Stimulated activated effector memory CD8-positive, alpha-beta T cell treated with anti-CD3 and anti-CD28 coated beads, Interleukin-12 subunit alpha, Interleukin-12 subunit beta, amount 100 ng/mL, for 72 hours (primary cell): ENCODE measurements around the gene RAP1GAP2.
A peak's percentile ranks its signal among the peaks of the same experiment; 100 is the strongest.

Experiments used
- ATAC-seq: fragments of 150-1000 bp; cut with Tn5 transposase; 2 replicates; pipeline ENCODE4 v1.10.0; 2021
- DNase-seq, 2 donors: peaks; one replicate each; pipeline ENCODE4 v3.0.0; 2021 to 2022; ENCODE audit warnings: low spot score in 2 of 2
- H3K27ac Mint-ChIP-seq: one replicate; pipeline ENCODE4 v1.8.0; 2022; ENCODE audit warnings: mild to moderate bottlenecking, mixed read lengths
- H3K36me3 Mint-ChIP-seq: one replicate; pipeline ENCODE4 v1.8.0; 2022; ENCODE audit warnings: mild to moderate bottlenecking, mixed read lengths
- H3K4me1 Mint-ChIP-seq: one replicate; pipeline ENCODE4 v1.8.0; 2022; ENCODE audit warnings: mixed read lengths
- H3K4me3 Mint-ChIP-seq: one replicate; pipeline ENCODE4 v1.8.0; 2022; ENCODE audit warnings: mild to moderate bottlenecking, mixed read lengths
- H3K9me3 Mint-ChIP-seq: one replicate; pipeline ENCODE4 v1.8.0; 2022; ENCODE audit warnings: mixed read lengths

The RAP1GAP2 gene

GRCh38 chr17:2893422-2893914 is 97.2 kb downstream of the RAP1GAP2 start:
- Mint-ChIP-seq H3K27ac (no peak overlapping the region), H3K9me3 (no peaks in the 10 kb centered on the region), H3K4me1 (peaks cover 45% of the 10 kb centered on the region), H3K4me3 (no peak overlapping the region), H3K36me3 (peaks cover 7% of the 10 kb centered on the region)
- DNase-seq (no peak), ATAC-seq (no peak)

GRCh38 chr17:2894782-2895181 is 98.5 kb downstream of the RAP1GAP2 start:
- H3K27ac Mint-ChIP-seq: peak overlapping the region; percentile 63
- no peak for DNase-seq
- peaks cover 7% of the 10 kb centered on the region for H3K36me3 Mint-ChIP-seq
- no peaks in the 10 kb centered on the region for H3K9me3 Mint-ChIP-seq
- peaks cover 43% of the 10 kb centered on the region for H3K4me1 Mint-ChIP-seq
- ATAC-seq: no peak
- H3K4me3 Mint-ChIP-seq: no peak overlapping the region

- H3K27ac Mint-ChIP-seq: no peak overlapping the region
- peaks cover 7% of the 10 kb centered on the region for H3K36me3 Mint-ChIP-seq
- DNase-seq: no peak
- H3K4me1 Mint-ChIP-seq: peaks cover 42% of the 10 kb centered on the region
- no peak overlapping the region for H3K4me3 Mint-ChIP-seq
- ATAC-seq: no peak
- H3K9me3 Mint-ChIP-seq: no peaks in the 10 kb centered on the region
Measured at GRCh38 chr17:2897605-2898004, 101.4 kb downstream of the RAP1GAP2 start.

GRCh38 chr17:2898255-2898926 is 102.2 kb downstream of the RAP1GAP2 start:
- Mint-ChIP-seq H3K36me3 (peaks cover 6% of the 10 kb centered on the region), H3K4me3 (no peak overlapping the region), H3K9me3 (no peaks in the 10 kb centered on the region), H3K27ac (peak overlapping the region; percentile 60), H3K4me1 (peaks cover 44% of the 10 kb centered on the region)
- DNase-seq (no peak), ATAC-seq (no peak)

- H3K9me3 Mint-ChIP-seq: no peaks in the 10 kb centered on the region
- no peak for ATAC-seq
- no peak overlapping the region for H3K4me3 Mint-ChIP-seq
- DNase-seq: no peak
- peaks cover 52% of the 10 kb centered on the region for H3K4me1 Mint-ChIP-seq
- H3K36me3 Mint-ChIP-seq: no peaks in the 10 kb centered on the region
- H3K27ac Mint-ChIP-seq: no peak overlapping the region
Measured at GRCh38 chr17:2899906-2900305, 103.7 kb downstream of the RAP1GAP2 start.

GRCh38 chr17:2900842-2901241 is 104.6 kb downstream of the RAP1GAP2 start:
- ATAC-seq (no peak), DNase-seq (no peak)
- no peak overlapping the region for H3K4me3 Mint-ChIP-seq
- H3K4me1 Mint-ChIP-seq: peaks cover 57% of the 10 kb centered on the region
- H3K9me3 Mint-ChIP-seq: no peaks in the 10 kb centered on the region
- H3K27ac Mint-ChIP-seq: no peak overlapping the region
- no peaks in the 10 kb centered on the region for H3K36me3 Mint-ChIP-seq

GRCh38 chr17:2901582-2901981 is 105.3 kb downstream of the RAP1GAP2 start:
- H3K4me3 Mint-ChIP-seq: no peak overlapping the region
- H3K4me1 Mint-ChIP-seq: peaks cover 52% of the 10 kb centered on the region
- peak overlapping the region; percentile 60 for H3K27ac Mint-ChIP-seq
- no peak for ATAC-seq
- no peaks in the 10 kb centered on the region for H3K36me3 Mint-ChIP-seq
- DNase-seq: no peak
- H3K9me3 Mint-ChIP-seq: no peaks in the 10 kb centered on the region

- H3K4me1 Mint-ChIP-seq: peaks cover 59% of the 10 kb centered on the region
- no peak overlapping the region for H3K27ac Mint-ChIP-seq
Measured at GRCh38 chr17:2902546-2902945, 106.3 kb downstream of the RAP1GAP2 start.

GRCh38 chr17:2903193-2903974 is 107.1 kb downstream of the RAP1GAP2 start:
- H3K4me1 Mint-ChIP-seq: peaks cover 64% of the 10 kb centered on the region
- H3K4me3 Mint-ChIP-seq: no peak overlapping the region
- H3K9me3 Mint-ChIP-seq: peaks cover 5% of the 10 kb centered on the region
- H3K27ac Mint-ChIP-seq: peak overlapping the region; percentile 87
- no peak for ATAC-seq
- no peak for DNase-seq
- peaks cover 6% of the 10 kb centered on the region for H3K36me3 Mint-ChIP-seq

More at GRCh38 chr17:2902546-2902945, 106.3 kb downstream of the RAP1GAP2 start:
- DNase-seq (no peak), ATAC-seq (no peak)
- H3K4me3 Mint-ChIP-seq: no peak overlapping the region
- H3K36me3 Mint-ChIP-seq: peaks cover 6% of the 10 kb centered on the region
- peaks cover 5% of the 10 kb centered on the region for H3K9me3 Mint-ChIP-seq

GRCh38 chr17:2904135-2904534 is 107.9 kb downstream of the RAP1GAP2 start:
- DNase-seq (no peak), ATAC-seq (no peak)
- peaks cover 5% of the 10 kb centered on the region for H3K9me3 Mint-ChIP-seq
- no peak overlapping the region for H3K4me3 Mint-ChIP-seq
- H3K36me3 Mint-ChIP-seq: peaks cover 6% of the 10 kb centered on the region
- peak overlapping the region; percentile 87 for H3K27ac Mint-ChIP-seq
- peaks cover 66% of the 10 kb centered on the region for H3K4me1 Mint-ChIP-seq

GRCh38 chr17:2905269-2905668 is 109.0 kb downstream of the RAP1GAP2 start:
- ATAC-seq: no peak
- Mint-ChIP-seq H3K9me3 (peaks cover 5% of the 10 kb centered on the region), H3K36me3 (peaks cover 14% of the 10 kb centered on the region), H3K4me1 (peaks cover 77% of the 10 kb centered on the region), H3K27ac (peak overlapping the region; percentile 50), H3K4me3 (peak overlapping the region; percentile 23)
- DNase-seq: no peak

- peaks cover 78% of the 10 kb centered on the region for H3K4me1 Mint-ChIP-seq
- DNase-seq: no peak
- peak overlapping the region; percentile 23 for H3K4me3 Mint-ChIP-seq
- peaks cover 16% of the 10 kb centered on the region for H3K36me3 Mint-ChIP-seq
- H3K9me3 Mint-ChIP-seq: peaks cover 5% of the 10 kb centered on the region
- peak overlapping the region; percentile 90 for H3K27ac Mint-ChIP-seq
- no peak for ATAC-seq
Measured at GRCh38 chr17:2905696-2906501, 109.7 kb downstream of the RAP1GAP2 start.

GRCh38 chr17:2906901-2907300 is 110.7 kb downstream of the RAP1GAP2 start:
- ATAC-seq (peak; percentile 97), DNase-seq (peak; percentile 26 to 85)
- peaks cover 68% of the 10 kb centered on the region for H3K4me1 Mint-ChIP-seq
- no peak overlapping the region for H3K4me3 Mint-ChIP-seq
- H3K9me3 Mint-ChIP-seq: peaks cover 5% of the 10 kb centered on the region
- H3K27ac Mint-ChIP-seq: peak overlapping the region; percentile 90
- H3K36me3 Mint-ChIP-seq: peaks cover 16% of the 10 kb centered on the region

GRCh38 chr17:2909175-2909845 is 113.1 kb downstream of the RAP1GAP2 start:
- peaks cover 52% of the 10 kb centered on the region for H3K4me1 Mint-ChIP-seq
- peaks cover 5% of the 10 kb centered on the region for H3K9me3 Mint-ChIP-seq
- H3K27ac Mint-ChIP-seq: peak overlapping the region; percentile 88
- DNase-seq (no peak), ATAC-seq (no peak)
- H3K36me3 Mint-ChIP-seq: peaks cover 16% of the 10 kb centered on the region
- H3K4me3 Mint-ChIP-seq: no peak overlapping the region

GRCh38 chr17:2909846-2910234 is 113.6 kb downstream of the RAP1GAP2 start:
- DNase-seq: no peak
- H3K4me1 Mint-ChIP-seq: peaks cover 49% of the 10 kb centered on the region
- H3K4me3 Mint-ChIP-seq: no peak overlapping the region
- peaks cover 16% of the 10 kb centered on the region for H3K36me3 Mint-ChIP-seq
- H3K27ac Mint-ChIP-seq: peak overlapping the region; percentile 88
- peaks cover 5% of the 10 kb centered on the region for H3K9me3 Mint-ChIP-seq
- ATAC-seq: no peak
